GM12865 (cell line): ENCODE measurements around the gene CACNA2D2.

Source experiments
- DNase-seq: peaks from one replicate; pipeline ENCODE4 v3.0.0; 2010; ENCODE audit warnings: low read depth
- H3K4me3 ChIP-seq: 2 replicates; pipeline ENCODE4 v1.5.1; 2011; ENCODE audit warnings: mild to moderate bottlenecking, low read depth, low read length, control low read depth
- TF ChIP-seq, protein P1 (sequence below): IDR thresholded peaks from 2 replicates; pipeline ENCODE4 v1.5.1; 2011; ENCODE audit warnings: low read length, control low read depth, low read depth, inconsistent platforms; ENCODE audit not compliant: insufficient read depth; ENCODE audit errors: missing control alignments

The CACNA2D2 gene

DNA sequence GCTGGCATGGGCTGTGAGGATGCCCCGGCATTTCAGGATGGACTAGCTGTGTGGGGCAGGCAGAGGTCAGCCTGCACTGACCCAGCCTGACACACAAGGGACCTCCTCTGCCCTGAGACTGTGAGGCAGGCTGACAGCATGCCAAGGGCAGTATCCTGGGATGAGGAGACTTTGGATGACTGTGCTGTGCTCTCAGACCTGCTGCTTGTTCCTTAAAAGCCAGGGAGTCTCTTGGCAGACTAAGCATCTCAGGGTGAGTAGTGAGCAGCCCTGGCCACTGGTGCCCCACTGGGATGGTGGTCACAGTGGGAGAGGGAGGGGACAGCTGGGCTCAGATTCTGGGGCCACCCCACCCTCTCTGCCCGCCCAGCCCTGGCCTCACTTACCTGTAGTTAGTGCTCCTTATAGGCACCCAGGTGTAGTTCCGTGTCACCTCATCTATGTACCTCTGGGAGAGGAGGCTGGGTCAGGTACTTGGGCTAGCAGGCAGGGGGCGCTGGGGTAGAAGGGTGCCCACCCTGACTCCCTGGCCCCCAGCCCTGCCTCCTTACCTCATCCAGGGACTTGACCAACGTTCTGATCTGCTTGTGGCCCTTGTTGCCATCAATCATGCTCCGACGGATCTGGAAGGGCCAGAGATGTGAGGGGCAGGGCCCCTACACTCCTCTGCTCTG, 128.0 kb downstream of the CACNA2D2 start:
- DNase-seq = no peak
- H3K4me3 ChIP-seq = no peak overlapping the region
- TF ChIP-seq, protein P1, sequence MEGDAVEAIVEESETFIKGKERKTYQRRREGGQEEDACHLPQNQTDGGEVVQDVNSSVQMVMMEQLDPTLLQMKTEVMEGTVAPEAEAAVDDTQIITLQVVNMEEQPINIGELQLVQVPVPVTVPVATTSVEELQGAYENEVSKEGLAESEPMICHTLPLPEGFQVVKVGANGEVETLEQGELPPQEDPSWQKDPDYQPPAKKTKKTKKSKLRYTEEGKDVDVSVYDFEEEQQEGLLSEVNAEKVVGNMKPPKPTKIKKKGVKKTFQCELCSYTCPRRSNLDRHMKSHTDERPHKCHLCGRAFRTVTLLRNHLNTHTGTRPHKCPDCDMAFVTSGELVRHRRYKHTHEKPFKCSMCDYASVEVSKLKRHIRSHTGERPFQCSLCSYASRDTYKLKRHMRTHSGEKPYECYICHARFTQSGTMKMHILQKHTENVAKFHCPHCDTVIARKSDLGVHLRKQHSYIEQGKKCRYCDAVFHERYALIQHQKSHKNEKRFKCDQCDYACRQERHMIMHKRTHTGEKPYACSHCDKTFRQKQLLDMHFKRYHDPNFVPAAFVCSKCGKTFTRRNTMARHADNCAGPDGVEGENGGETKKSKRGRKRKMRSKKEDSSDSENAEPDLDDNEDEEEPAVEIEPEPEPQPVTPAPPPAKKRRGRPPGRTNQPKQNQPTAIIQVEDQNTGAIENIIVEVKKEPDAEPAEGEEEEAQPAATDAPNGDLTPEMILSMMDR = no peak

DNA sequence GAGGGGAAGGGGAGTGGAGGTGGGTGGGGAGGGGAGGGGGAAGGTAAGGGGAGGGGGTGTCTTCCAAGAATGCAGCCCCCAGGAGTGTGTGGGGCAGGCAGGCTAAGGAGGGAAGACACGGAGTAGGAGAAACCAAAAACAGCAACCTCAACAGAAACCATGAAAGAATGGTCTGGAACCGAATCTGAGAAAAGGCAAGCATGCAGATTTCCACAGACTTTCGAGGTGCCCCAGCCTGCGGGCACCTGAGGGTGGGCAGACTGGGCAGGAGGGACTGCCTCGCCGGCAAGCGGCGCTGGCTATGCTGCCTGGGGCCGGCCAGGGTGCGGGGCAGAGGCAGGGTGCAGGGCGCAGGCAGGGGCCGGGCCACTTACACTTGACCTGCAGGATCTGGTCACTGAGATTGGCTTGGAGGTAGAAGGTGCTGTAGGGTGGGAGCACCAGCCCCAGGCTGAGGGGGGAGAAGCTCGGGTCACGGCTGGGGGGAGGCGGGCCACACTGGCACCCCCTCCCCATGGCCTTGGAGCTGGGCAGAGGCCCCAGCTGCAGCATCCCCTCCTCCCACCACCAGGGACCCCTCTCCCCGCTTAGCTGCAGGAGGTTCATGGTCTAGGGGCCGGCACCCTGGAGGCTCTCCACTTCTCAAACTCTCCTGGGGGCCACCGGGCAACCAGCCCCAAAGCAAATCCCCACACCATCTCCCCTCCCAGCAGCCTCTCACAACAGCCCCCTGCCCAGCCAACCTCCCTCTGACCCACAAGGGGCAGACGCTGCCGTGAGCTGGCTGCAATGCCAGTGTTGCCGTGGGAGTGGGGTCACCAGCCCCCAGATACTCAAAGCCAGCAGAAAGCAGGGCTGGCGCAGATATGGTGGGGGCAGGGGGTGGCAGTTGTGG, 128.8 kb downstream of the CACNA2D2 start:
- TF ChIP-seq, protein P1 = no peak
- no peak overlapping the region for H3K4me3 ChIP-seq
- no peak for DNase-seq

GRCh38 chr3:50373146-50374051, 130.0 kb downstream of the CACNA2D2 start:
- TF ChIP-seq, protein P1 = no peak
- DNase-seq = no peak
- no peak overlapping the region for H3K4me3 ChIP-seq

DNA sequence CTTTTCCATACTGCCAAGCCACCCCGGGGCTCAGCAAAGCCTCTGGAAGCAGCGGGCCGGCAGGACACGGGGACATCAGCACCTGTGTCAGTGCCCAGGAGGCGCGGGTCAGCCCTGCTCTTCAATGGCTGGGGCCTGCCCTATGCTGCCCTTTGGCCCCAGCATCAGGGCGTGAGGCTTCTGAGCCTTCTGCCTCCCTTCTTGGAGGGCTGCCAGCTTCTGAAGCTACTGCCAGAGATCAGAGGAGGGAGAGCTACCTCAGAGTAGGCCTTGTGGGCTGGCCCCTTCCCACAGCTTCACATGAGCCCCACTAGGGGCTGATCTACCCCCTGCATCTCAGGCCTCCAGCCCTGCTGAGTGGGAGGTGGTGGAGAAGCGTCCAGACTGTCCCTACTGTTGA, 131.1 kb downstream of the CACNA2D2 start:
- TF ChIP-seq, protein P1 = no peak
- no peak for DNase-seq
- H3K4me3 ChIP-seq = no peak overlapping the region

DNA sequence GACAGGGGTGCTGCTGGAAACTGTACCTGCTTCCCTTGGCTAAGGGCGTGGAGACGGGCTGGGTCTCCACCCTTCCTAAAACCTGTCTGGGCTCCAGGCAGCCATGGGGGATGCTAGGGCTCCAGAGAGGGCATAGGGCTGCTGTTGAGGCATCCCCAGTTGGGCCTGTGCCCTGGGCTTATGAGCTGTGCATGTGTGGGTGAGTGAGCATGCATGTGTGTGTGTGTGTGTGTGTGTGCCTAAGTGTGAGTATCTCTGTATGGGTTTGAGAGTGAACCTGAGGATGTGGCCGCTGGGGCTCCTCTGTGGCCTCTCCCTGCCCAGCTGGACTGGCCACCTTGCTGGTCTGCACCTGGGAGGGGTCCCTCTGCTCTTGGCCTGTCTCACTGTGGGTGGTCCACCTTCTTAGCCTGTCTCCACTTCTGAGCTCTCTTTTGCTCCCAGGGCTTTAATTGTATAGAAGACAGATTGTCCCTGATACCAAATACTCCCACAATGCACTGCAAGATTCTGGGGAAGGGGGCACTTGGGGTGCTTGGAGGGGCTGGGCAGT, 132.2 kb downstream of the CACNA2D2 start:
- no peak overlapping the region for H3K4me3 ChIP-seq
- TF ChIP-seq, protein P1 = no peak
- DNase-seq = peak; percentile 34

DNA sequence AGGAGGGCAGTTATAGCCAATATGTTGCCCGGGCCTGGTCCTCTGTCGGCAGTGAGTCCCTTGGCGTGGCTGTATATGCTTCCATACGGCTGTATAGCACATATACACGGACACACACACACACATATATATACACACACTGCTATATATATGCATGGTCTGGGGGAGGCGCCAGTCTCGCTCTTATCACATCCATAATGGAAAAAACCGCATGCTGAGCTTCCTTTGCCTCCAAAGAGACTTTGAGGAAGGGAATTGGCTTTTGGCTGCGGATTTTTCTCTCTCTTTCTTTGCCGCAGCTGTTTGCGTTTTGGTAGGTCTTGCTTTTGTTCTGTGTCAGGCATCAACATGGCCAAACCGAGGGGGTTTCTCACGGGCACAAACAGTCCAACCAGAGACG, 132.8 kb downstream of the CACNA2D2 start:
- no peak overlapping the region for H3K4me3 ChIP-seq
- no peak for DNase-seq
- TF ChIP-seq, protein P1 = no peak
